HL-60 (cell line): ENCODE measurements around the gene GADD45A.
A peak's percentile ranks its signal among the peaks of the same experiment; 100 is the strongest.

Experiments used
- DNase-seq, 2 experiments: peaks; one replicate each; pipeline ENCODE4 v3.0.0-alpha.2; 2010 to 2020; ENCODE audit warnings: low read depth in 1 of 2, low spot score in 1 of 2
- H3K27ac ChIP-seq: fragments of 250-450 bp; sonication (Bioruptor Pico); replicated peaks from 2 replicates; pipeline ENCODE4 v1.5.1; 2020; ENCODE audit warnings: mild to moderate bottlenecking, moderate library complexity
- H3K27me3 ChIP-seq: fragments of 250-450 bp; sonication (Bioruptor Pico); 2 replicates; pipeline ENCODE4 v1.5.1; 2021; ENCODE audit warnings: mild to moderate bottlenecking, moderate library complexity; ENCODE audit not compliant: insufficient read depth, poor library complexity, severe bottlenecking
- H3K4me3 ChIP-seq: replicated peaks from 2 replicates; pipeline ENCODE4 v1.5.1; 2011; ENCODE audit warnings: mild to moderate bottlenecking, control low read depth, low read length; ENCODE audit not compliant: insufficient read depth
- CTCF ChIP-seq: IDR thresholded peaks from one replicate; pipeline ENCODE4 v1.5.1; 2011; ENCODE audit warnings: low read length, control low read depth, inconsistent platforms; ENCODE audit not compliant: insufficient read depth
- GABPA ChIP-seq: IDR thresholded peaks from 2 replicates; pipeline ENCODE4 v1.6.1; 2012; ENCODE audit warnings: low read depth
- POLR2AphosphoS5 ChIP-seq: IDR thresholded peaks from 2 replicates; pipeline ENCODE4 v1.6.1; 2012; ENCODE audit warnings: low read depth
- SPI1 ChIP-seq: IDR thresholded peaks from 2 replicates; pipeline ENCODE4 v1.6.1; 2012; ENCODE audit warnings: low read depth, mild to moderate bottlenecking, borderline replicate concordance
- TF ChIP-seq, protein P1 (sequence below): IDR thresholded peaks from 2 replicates; pipeline ENCODE4 v1.6.1; 2012; ENCODE audit warnings: low read depth; ENCODE audit not compliant: insufficient replicate concordance

GADD45A gene

DNA sequence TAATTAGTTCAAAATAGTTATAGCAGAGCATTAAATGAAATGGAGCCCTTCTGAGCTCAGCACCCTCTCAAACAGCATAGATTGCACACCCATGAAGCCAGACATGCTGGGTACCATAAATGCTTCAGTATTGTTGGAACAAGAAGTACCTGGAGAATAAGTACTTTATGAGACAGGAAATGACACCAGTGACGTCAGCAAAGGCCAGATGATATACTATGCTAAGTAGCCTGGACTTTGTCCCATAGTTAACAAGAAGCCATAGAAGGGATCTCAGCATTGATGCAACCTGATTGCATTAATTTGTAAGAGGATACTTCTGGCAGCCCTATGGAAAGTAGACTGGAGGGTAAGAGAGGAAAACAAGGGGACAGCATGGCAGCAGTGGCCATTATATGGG, 16.3 kb upstream of the GADD45A start:
- no peak for TF ChIP-seq SPI1
- no peak for TF ChIP-seq POLR2AphosphoS5
- TF ChIP-seq CTCF, result no peak
- TF ChIP-seq GABPA, result no peak
- TF ChIP-seq, protein P1, sequence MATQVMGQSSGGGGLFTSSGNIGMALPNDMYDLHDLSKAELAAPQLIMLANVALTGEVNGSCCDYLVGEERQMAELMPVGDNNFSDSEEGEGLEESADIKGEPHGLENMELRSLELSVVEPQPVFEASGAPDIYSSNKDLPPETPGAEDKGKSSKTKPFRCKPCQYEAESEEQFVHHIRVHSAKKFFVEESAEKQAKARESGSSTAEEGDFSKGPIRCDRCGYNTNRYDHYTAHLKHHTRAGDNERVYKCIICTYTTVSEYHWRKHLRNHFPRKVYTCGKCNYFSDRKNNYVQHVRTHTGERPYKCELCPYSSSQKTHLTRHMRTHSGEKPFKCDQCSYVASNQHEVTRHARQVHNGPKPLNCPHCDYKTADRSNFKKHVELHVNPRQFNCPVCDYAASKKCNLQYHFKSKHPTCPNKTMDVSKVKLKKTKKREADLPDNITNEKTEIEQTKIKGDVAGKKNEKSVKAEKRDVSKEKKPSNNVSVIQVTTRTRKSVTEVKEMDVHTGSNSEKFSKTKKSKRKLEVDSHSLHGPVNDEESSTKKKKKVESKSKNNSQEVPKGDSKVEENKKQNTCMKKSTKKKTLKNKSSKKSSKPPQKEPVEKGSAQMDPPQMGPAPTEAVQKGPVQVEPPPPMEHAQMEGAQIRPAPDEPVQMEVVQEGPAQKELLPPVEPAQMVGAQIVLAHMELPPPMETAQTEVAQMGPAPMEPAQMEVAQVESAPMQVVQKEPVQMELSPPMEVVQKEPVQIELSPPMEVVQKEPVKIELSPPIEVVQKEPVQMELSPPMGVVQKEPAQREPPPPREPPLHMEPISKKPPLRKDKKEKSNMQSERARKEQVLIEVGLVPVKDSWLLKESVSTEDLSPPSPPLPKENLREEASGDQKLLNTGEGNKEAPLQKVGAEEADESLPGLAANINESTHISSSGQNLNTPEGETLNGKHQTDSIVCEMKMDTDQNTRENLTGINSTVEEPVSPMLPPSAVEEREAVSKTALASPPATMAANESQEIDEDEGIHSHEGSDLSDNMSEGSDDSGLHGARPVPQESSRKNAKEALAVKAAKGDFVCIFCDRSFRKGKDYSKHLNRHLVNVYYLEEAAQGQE, result no peak
- Histone ChIP-seq H3K27me3 (no peaks in the 10 kb centered on the region), H3K27ac (no peak overlapping the region), H3K4me3 (no peak overlapping the region)
- no peak for DNase-seq

GRCh38 chr1:67672260-67672803, 12.7 kb upstream of the GADD45A start:
- DNase-seq, result no peak
- no peak overlapping the region for H3K27ac ChIP-seq
- H3K27me3 ChIP-seq, result no peaks in the 10 kb centered on the region
- no peak overlapping the region for H3K4me3 ChIP-seq
- TF ChIP-seq POLR2AphosphoS5, result no peak

- no peaks in the 10 kb centered on the region for H3K27me3 ChIP-seq
- DNase-seq, result no peak
- no peak overlapping the region for H3K27ac ChIP-seq
- TF ChIP-seq POLR2AphosphoS5 (no peak), SPI1 (no peak), GABPA (no peak), CTCF (no peak)
- TF ChIP-seq, protein P1, result no peak
- no peak overlapping the region for H3K4me3 ChIP-seq
Observed at GRCh38 chr1:67673468-67674201, 11.4 kb upstream of the GADD45A start.

DNA sequence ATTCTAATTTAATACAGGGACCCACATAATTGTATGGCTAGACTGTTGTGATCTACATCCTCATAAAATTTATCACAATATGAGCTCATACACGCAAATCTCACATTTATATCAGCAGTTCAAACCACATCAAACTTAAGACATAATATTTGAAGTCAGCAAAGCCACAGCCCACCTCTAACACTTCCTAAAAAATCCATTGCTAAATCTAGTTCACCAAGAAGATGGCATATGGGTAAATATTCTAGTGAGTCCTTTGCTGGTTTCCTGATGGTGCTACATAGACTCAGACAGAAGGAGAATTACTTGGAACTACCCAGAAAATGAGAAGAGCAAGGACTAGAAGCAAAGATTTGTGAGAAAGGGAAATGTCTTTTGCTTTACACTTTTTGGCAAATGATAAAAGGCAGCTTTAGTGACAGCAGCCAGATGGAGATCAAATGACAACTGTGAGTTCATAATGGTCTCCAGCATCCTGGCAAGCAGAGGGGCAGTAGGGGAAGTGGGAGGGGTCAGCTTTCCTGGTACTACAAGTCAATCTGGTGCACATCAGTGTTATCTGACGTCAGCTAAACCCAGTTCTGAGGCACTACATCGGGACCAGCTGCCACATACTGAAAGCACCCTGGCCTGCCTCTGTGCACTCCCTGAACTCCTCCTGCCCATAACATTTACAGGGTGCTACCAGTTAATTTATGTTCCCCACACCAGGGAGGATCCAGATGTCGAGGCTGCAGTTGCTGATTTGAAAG, 10.6 kb upstream of the GADD45A start:
- peak; percentile 42 for TF ChIP-seq SPI1
- TF ChIP-seq GABPA, result no peak
- Histone ChIP-seq H3K27me3 (no peaks in the 10 kb centered on the region), H3K27ac (no peak overlapping the region), H3K4me3 (no peak overlapping the region)
- DNase-seq, result no peak
